ENCODE measurements around the gene GAREM1.

DNA sequence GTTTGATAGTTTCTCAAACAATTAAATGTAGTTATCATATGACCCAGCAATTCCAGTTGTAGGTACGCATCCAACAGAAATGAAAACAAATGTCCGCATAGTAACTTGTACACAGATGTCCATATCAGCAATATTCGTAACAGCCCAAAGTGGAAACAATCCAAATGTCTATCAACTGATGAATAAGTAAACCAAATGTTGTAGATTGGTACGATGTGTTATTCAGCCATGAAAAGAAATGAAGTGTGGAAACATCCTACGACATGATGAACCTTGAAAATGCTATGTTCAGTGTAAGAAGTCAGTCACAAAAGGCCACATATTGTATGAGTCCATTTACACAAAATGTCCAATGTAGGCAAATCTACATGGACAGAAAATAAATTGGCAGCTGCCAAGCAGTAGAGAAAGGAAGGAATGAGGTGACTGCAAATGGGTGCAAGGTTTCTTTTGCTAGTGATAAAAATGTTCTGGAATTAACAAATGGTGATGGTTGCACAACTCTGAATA lies 26.9 kb downstream of the GAREM1 start:
- TF ChIP-seq, protein P1, sequence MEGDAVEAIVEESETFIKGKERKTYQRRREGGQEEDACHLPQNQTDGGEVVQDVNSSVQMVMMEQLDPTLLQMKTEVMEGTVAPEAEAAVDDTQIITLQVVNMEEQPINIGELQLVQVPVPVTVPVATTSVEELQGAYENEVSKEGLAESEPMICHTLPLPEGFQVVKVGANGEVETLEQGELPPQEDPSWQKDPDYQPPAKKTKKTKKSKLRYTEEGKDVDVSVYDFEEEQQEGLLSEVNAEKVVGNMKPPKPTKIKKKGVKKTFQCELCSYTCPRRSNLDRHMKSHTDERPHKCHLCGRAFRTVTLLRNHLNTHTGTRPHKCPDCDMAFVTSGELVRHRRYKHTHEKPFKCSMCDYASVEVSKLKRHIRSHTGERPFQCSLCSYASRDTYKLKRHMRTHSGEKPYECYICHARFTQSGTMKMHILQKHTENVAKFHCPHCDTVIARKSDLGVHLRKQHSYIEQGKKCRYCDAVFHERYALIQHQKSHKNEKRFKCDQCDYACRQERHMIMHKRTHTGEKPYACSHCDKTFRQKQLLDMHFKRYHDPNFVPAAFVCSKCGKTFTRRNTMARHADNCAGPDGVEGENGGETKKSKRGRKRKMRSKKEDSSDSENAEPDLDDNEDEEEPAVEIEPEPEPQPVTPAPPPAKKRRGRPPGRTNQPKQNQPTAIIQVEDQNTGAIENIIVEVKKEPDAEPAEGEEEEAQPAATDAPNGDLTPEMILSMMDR (IDR thresholded peaks at IDR 0.05) = no peak
- TF ChIP-seq POLR2A (IDR thresholded peaks at IDR 0.05) = no peak

Measured in Peyer's patch (tissue), 4 donors.